Transverse colon (tissue), 4 donors: ENCODE measurements around the gene NUP210. TPM values are rescaled to one million over a fixed set of nuclear protein-coding genes. Genes with fewer than 3 reads are reported as not detected.

Experiments used
- DNase-seq: peaks from one replicate; pipeline ENCODE4 v3.0.0-alpha.2; 2019
- H3K27ac ChIP-seq, 4 donors: fragments of 200-600 bp; sonication (generic); 2 replicates each; pipeline ENCODE4 v1.5.1; 2016 to 2018; ENCODE audit warnings: inconsistent platforms in 4 of 4
- H3K27me3 ChIP-seq: fragments of 200-600 bp; sonication (generic); 2 replicates; pipeline ENCODE4 v1.5.1; 2017; ENCODE audit warnings: inconsistent platforms
- H3K36me3 ChIP-seq, 4 donors: fragments of 200-600 bp; sonication (generic); 2 replicates each; pipeline ENCODE4 v1.5.1; 2017 to 2019; ENCODE audit warnings: inconsistent platforms in 4 of 4
- H3K4me1 ChIP-seq, 4 donors: fragments of 200-600 bp; sonication (generic); 2 replicates each; pipeline ENCODE4 v1.5.1; 2017 to 2020; ENCODE audit warnings: inconsistent platforms in 4 of 4
- H3K4me3 ChIP-seq, 4 donors: fragments of 200-600 bp; sonication (generic); 1 replicate in 1 of 4; 2 replicates in 3 of 4; pipeline versions ENCODE4 v1.5.1 to v1.6.1; 2017 to 2019; ENCODE audit warnings: inconsistent platforms in 4 of 4
- H3K9me3 ChIP-seq, 2 donors: fragments of 200-600 bp; sonication (generic); 2 replicates each; pipeline ENCODE4 v1.5.1; 2017 to 2019; ENCODE audit warnings: inconsistent platforms in 2 of 2
- CTCF ChIP-seq, 5 experiments: fragments of 200-600 bp in 3 of 5; fragments of 450-650 bp in 2 of 5; sonication (generic) in 3 of 5; IDR thresholded peaks; 1 replicate in 2 of 5; 2 replicates in 3 of 5; pipeline ENCODE4 v1.5.1; 2016 to 2017; ENCODE audit warnings: antibody characterized with exemption in 5 of 5, inconsistent platforms in 3 of 5, mild to moderate bottlenecking in 2 of 5, moderate library complexity in 1 of 5
- EP300 ChIP-seq: sonication (generic); formaldehyde crosslinking; IDR thresholded peaks from one replicate; pipeline ENCODE4 v1.6.1; 2017; ENCODE audit warnings: antibody characterized with exemption, low read depth
- POLR2A ChIP-seq: fragments of 450-650 bp; IDR thresholded peaks from one replicate; pipeline ENCODE4 v1.6.1; 2016; ENCODE audit warnings: antibody characterized with exemption, mild to moderate bottlenecking, moderate library complexity
- POLR2AphosphoS5 ChIP-seq, 3 donors: sonication (generic); formaldehyde crosslinking; IDR thresholded peaks; one replicate each; pipeline ENCODE4 v1.6.1; 2016; ENCODE audit warnings: antibody characterized with exemption in 3 of 3
- WGBS, 2 donors: methylation state at CpG; one replicate each; pipeline ENCODE4 v1.1.5; 2018; ENCODE audit warnings: low coverage in 1 of 2; 5-methylcytosine and 5-hydroxymethylcytosine counted together
- in situ Hi-C, 4 donors: fragments of 200-750 bp; cut with MboI; loops; one replicate each; pipeline versions ENCODE4 v1.15.0 to v1.15.1; 2017; ENCODE audit warnings: low sequenced_read_pairs in 3 of 4, low pct_ligation_motif_present in 1 of 4, low pct_unique_long_range_greater_than_20kb in 1 of 4
- intact Hi-C: fragments of 100-400 bp; cut with DNase I; formaldehyde crosslinking; loops from one replicate; pipeline ENCODE4 v1.15.1; 2023; ENCODE audit warnings: low total_unique reads
- total RNA-seq, 4 donors: library from RNA; depleted of rRNA; stranded (reverse); fragments of >200 nt; gene quantifications; one replicate each; pipeline ENCODE4 v1.1.0, GENCODE V29; 2016

Gene NUP210
- 100 to 1,000 TPM in 1 of 4 donors, 10 to 100 TPM in 2, 1 to 10 TPM in 1; 6.0 to 202 (median 14.6) TPM for total RNA-seq

- Histone ChIP-seq H3K4me3 (peak within 1 kb of the TSS; percentile 51 to 65 (median 62)), H3K36me3 (no peaks in the 10 kb centered on the region), H3K4me1 (peaks cover 6 to 23% (median 17%) of the 10 kb centered on the region in 4 donors), H3K27ac (peak within 1 kb of the TSS; percentile 73 to 81 (median 74)), H3K9me3 (no peaks in the 10 kb centered on the region), H3K27me3 (no peaks in the 10 kb centered on the region)
- in situ Hi-C loops = no loop called here
- intact Hi-C loops = no loop called here
- DNase-seq = peak; percentile 70
- 5% methylated on average over 20 of the region's 90 CpGs; no CpG with 5 or more reads in 1 of the 2 donors for WGBS, 2 donors
- TF ChIP-seq POLR2A (no peak), EP300 (no peak), CTCF (IDR thresholded peaks at IDR 0.05) (no peak), POLR2AphosphoS5 (IDR thresholded peaks at IDR 0.05) (no peak)
Measured at GRCh38 chr3:13420045-13420830, at the start of gene NUP210. Gene NUP210, minus strand, starts transcription at chr3:13420322. Its CDS starts 96 bp downstream, at chr3:13420226.

DNA sequence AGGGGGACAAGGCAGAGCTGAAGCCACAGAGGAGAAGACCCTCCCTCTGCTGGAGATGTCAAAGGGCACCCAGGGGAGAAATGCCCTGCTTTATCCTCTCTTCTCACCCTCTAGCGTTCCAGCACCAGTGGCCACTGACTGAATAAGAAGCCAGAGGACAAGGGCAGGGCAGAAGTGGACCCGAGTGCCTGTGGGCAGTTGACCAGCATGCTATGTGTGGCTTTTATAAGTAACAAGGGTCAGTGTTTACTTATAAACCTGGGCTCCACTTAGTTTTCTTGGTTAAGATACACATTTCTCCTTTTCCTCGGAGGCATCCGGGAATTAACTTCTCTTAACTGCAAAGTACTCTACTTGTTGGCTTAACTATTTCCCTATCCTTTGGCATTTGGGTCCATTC, 46.7 kb upstream of the NUP210 start:
- Histone ChIP-seq H3K4me1 (peaks cover 0 to 7% (median 3%) of the 10 kb centered on the region in 4 donors), H3K27ac (no peak overlapping the region), H3K9me3 (no peaks in the 10 kb centered on the region), H3K27me3 (no peaks in the 10 kb centered on the region), H3K36me3 (no peaks in the 10 kb centered on the region), H3K4me3 (no peak overlapping the region)
- 82 to 94% methylated on average over 2 to 4 of the region's 4 CpGs for WGBS, 2 donors
- TF ChIP-seq POLR2AphosphoS5 (IDR thresholded peaks at IDR 0.05) (no peak), EP300 (no peak), CTCF (IDR thresholded peaks at IDR 0.05) (no peak), POLR2A (no peak)
- intact Hi-C loops = no loop called here
- no peak for DNase-seq
- in situ Hi-C loops = loop anchor here in 1 of 4 donors (25.0 kb wide), 1 partner anchor 379 kb away; no protein-coding TSS in a partner anchor

DNA sequence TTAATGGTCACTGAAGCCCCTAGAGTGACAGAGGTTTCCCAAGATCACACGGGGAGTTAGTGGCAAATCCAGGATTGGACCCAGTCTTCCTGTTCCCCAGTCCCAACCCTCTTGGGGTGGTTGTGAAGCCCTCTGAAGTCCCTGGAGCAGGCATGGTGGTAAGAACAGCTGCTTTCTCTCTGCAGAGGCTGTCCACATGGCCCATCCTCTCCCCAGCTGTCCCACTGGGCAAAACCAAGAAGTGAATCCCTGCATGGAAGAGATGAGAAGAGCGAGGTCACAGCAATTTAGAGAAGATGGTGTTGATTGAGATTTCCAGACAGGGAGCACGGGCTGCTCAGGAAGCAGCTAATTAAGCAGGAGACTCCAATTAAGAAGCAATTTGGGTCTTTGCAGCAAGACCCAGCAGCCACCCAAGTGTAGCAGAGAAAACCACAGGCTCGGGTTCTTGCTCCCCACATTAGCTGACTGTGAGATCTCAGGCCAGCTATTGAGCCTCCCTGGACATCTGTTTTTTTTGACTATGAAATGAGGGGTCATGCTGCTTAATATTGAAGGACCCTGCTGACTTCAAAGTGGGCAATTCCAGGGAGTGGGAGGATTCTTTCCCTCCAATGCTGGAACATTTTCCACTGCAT, 45.2 kb upstream of the NUP210 start:
- in situ Hi-C loops = loop anchor here in 1 of 4 donors (25.0 kb wide), 1 partner anchor 378 kb away; no protein-coding TSS in a partner anchor
- intact Hi-C loops = no loop called here
- Histone ChIP-seq H3K4me1 (no peaks in the 10 kb centered on the region), H3K9me3 (no peaks in the 10 kb centered on the region), H3K4me3 (no peak overlapping the region), H3K36me3 (no peaks in the 10 kb centered on the region), H3K27me3 (no peaks in the 10 kb centered on the region), H3K27ac (no peak overlapping the region)
- WGBS, 2 donors = 61% methylated on average over 4 of the region's 4 CpGs; no CpG with 5 or more reads in 1 of the 2 donors
- DNase-seq = no peak
- TF ChIP-seq EP300 = no peak
- no peak for TF ChIP-seq CTCF (IDR thresholded peaks at IDR 0.05)
- TF ChIP-seq POLR2A = no peak
- no peak for TF ChIP-seq POLR2AphosphoS5 (IDR thresholded peaks at IDR 0.05)
